Kidney capillary endothelial cell (primary cell): ENCODE data around the gene RPL10.
"Not testable (repeated sequence)": the region's sequence is repeated elsewhere in the genome, so short reads cannot be mapped to it uniquely, and the experiment has no call there.

Source experiments
- DNase-seq: peaks from one replicate; pipeline ENCODE4 v3.0.0-alpha.2; 2018; ENCODE audit warnings: low spot score

RPL10 gene

DNA sequence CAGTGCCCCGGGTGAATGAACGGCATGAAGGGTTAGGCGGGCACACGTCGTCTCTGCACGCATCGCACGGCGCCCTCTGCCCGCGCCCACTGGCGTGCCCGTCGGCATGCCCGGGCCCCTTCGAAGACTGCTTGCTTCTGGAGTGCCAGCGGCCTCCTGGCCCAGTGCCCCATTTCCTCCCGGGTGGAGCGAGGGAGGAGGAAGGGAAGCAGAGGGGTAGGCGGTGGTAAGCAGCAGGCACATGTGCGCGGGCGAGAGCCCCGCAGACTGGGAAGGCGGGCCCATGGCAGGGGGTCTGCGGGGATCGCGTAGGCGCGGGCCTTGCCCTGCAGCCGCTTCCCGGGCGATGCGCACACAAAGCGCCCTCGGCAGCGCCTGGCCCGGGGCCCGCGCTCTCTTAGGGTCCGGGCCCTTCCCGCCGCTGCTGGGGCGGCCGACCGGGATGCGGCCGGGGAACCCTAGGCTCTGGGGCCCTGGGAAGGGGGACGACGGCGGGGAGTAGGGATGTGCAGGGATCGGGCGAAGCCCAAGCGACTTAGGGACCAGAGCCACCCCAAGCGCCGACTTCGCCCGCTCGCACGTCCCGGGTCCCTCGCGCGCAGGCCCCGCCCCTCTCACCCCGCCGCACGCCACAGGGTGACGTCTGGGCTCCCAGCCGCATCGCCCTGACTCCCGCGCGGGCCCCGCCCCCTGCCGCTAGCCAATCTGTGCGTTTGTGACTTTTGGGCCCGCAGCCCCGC lies 19.9 kb upstream of the RPL10 start:
- DNase-seq, result no peak

GRCh38 chrX:154378799-154379568 lies 19.2 kb upstream of the RPL10 start, which contains the start of gene EMD:
Gene EMD, plus strand, starts transcription at chrX:154379295. Its CDS starts 190 bp downstream, at chrX:154379485.
- peak; percentile 89 for DNase-seq

DNA sequence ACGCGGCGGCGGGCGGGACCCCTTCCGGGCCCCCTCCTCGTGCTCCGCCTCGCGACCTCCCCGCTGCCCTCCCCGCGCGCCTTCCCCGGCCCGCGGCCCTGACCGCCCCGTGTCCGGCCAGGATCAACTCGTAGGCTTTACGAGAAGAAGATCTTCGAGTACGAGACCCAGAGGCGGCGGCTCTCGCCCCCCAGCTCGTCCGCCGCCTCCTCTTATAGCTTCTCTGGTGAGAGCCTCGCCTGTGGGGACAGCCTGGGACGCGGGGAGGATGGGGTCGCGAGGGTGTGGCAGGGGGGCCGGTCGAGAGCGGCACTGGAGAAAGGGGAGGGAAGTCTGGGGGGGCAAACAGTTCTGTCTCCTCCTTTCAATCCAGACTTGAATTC lies 18.6 kb upstream of the RPL10 start:
- no peak for DNase-seq

GRCh38 chrX:154380153-154380552 lies 18.0 kb upstream of the RPL10 start:
- no peak for DNase-seq

- DNase-seq, result no peak
These were observed 17.4 kb upstream of the RPL10 start for GRCh38 chrX:154380787-154381186.

DNA sequence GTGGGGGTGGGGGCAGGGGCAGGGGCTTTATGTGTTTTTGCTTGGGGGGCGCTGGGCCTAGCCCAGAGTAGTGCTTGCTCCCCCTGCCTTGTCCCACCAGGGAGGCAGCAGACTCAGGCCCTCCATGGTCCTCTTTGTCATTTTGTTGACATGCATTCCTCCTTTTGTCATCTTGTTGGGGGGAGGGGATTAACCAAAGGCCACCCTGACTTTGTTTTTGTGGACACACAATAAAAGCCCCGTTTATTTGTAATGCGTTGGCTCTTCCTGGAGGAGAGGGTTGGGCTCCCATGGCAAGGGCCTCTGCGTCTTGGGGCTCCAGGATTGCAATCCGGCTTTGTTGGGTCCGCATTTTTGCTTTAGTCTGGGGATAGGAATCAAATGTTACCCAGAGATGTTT lies 16.9 kb upstream of the RPL10 start:
- DNase-seq, result no peak

GRCh38 chrX:154382483-154383069 lies 15.6 kb upstream of the RPL10 start:
- DNase-seq, result no peak

GRCh38 chrX:154383359-154384283 lies 14.6 kb upstream of the RPL10 start:
- no peak for DNase-seq

GRCh38 chrX:154384284-154384892 lies 13.8 kb upstream of the RPL10 start:
- no peak for DNase-seq

DNA sequence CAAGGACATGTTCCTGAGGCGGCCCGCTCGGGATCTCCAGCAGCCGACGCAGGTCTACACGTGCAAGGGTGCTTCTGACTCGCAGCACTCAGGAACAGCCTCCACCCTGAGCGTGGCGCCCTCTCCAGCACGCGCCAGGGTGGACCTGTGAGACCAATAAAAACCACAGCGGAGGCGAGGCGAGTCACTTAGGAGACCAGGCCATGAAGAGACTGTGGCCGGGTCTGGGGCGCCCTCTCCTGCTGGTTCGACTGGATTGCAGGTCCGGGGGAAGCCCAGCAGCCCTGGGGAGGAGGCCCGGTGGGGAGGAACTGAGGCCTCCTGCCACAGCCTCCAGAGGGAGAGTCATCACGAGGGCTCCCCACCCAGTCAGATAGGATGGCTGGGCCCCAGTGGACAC lies 10.1 kb upstream of the RPL10 start:
- not testable (repeated sequence) for DNase-seq

DNA sequence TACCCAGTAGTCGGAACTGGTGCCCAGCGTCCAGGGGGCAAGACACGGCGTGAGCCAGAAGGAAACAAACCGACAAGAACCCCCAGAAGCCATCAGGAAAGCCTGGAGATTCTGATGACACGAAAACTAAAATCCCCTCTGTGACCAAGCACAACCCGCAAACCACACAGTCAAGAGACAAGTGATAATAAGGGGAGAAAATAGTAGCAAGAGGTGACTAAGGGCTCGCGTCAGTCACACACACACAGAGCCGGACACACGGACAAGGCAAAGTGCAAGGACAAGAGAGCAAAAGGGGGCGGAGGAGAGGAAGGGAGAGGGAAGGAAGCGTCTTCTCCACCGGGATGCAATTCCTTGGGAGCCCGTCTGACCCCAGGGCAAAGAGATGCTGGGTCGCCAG lies 9.5 kb upstream of the RPL10 start:
- not testable (repeated sequence) for DNase-seq

GRCh38 chrX:154389812-154390747 lies 8.1 kb upstream of the RPL10 start:
- not testable (repeated sequence) for DNase-seq

DNA sequence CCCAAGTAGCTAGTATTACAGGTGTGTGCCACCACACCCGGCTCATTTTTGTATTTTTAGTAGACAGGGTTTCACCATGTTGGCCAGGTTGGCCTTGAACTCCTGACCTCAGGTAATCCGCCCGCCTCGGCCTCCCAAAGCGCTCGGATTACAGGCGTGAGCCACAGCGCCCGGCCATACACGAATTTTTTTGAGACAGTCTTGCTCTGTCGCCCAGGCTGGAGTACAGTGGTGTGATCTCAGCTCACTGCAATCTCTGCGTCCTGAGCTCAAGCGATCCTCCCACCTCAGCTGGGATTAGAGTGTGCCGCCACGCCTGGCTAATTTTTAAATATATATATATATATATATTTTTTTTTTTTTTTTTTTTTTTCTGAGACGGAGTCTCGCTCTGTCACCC lies 1.8 kb upstream of the RPL10 start:
- not testable (repeated sequence) for DNase-seq

DNA sequence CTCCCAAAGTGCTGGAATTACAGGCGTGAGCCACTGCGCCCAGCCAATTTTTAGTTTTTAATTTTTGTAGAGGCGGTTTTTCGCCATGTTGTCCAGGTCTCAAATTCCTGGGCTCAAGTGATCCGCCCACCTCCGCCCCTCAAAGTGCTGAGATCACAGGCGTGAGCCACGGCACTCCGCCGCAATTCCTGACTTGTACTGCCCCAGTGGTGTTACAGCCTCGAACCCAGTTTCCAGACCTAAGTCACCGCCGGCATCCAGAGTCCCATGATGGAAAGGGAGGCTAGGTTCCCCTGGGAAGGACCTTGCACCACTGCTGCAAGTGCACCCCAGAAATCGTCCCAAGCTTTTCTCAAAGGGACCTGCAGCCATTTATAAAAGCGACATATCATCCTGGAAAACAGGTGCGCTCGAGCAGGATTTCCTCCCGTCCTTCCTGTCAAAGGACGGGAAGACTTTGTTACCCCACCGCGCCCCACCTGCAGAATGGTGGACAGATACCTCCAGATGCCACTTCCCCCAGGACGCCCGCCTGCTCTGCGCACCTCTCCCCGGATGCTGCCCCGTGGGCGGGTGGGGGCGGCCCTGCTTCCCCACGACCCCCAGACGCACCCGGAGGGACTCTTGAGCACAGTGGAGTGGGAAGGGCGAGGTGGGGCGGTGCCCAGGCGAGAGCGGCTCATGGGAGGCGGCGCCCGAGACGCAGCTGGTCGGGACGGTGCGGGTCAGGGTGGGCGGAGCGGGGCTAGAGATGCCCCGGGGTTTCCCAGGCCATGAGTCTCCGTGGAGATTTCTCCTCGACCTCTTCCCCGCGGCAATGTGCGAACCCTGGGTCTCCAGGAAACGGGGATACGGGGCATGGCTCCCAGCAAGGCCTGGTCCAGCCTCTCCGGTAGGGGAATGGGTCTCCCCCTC lies 947 bp upstream of the RPL10 start:
- DNase-seq, result no peak

- DNase-seq, result no peak
These were observed 720 bp downstream of the RPL10 start for GRCh38 chrX:154398668-154399526.

- DNase-seq, result no peak
These were observed 1.6 kb downstream of the RPL10 start for GRCh38 chrX:154399527-154400368.

GRCh38 chrX:154400369-154400817 lies 2.2 kb downstream of the RPL10 start:
- not testable (repeated sequence) for DNase-seq
